B cell (primary cell): ENCODE data around the gene KIF14. TPM values are rescaled to one million over a fixed set of nuclear protein-coding genes. Genes with fewer than 3 reads are reported as not detected.

ENCODE experiments used
- ATAC-seq: fragments of 200-7000 bp; cut with Tn5 transposase; one replicate; pipeline ENCODE4 v1.10.0; 2021; ENCODE audit warnings: low read depth, mild to moderate bottlenecking, moderate number of reproducible peaks, moderate library complexity
- CTCF ChIA-PET: fragments of 350-600 bp; sonication (Branson Sonifier 250); formaldehyde crosslinking; loops from one replicate; lab custom pipeline; 2021; ENCODE audit warnings: antibody characterized with exemption, inconsistent platforms; lab: Charles Lee
- POLR2A ChIA-PET: fragments of 350-600 bp; sonication (Branson Sonifier 250); formaldehyde crosslinking; loops from one replicate; lab custom pipeline; 2021; ENCODE audit warnings: antibody characterized with exemption; lab: Charles Lee
- DNase-seq: peaks from one replicate; pipeline ENCODE4 v3.0.0; 2013
- H2AFZ ChIP-seq: 2 replicates; pipeline ENCODE4 v1.6.1; 2012; ENCODE audit warnings: mild to moderate bottlenecking, low read depth, low read length; ENCODE audit not compliant: insufficient read depth, poor library complexity, severe bottlenecking
- H3K27ac ChIP-seq, 2 donors: 1 replicate in 1 of 2; 2 replicates in 1 of 2; pipeline ENCODE4 v1.5.1; 2012 to 2013; ENCODE audit warnings: low read length in 2 of 2, mild to moderate bottlenecking in 2 of 2, moderate library complexity in 1 of 2
- H3K27me3 ChIP-seq, 4 experiments: fragments of 200-600 bp in 1 of 4; sonication (generic) in 1 of 4; replicated peaks in 1 of 4; 1 replicate in 2 of 4; 2 replicates in 2 of 4; pipeline versions ENCODE4 v1.6.1 to v1.7.0; 2013 to 2016; ENCODE audit warnings: low read length in 3 of 4, mild to moderate bottlenecking in 2 of 4, mixed read lengths in 1 of 4, moderate library complexity in 1 of 4; ENCODE audit not compliant: insufficient read depth in 4 of 4, control insufficient read depth in 3 of 4; ENCODE audit errors: control extremely low read depth in 1 of 4
- H3K36me3 ChIP-seq, 2 experiments: replicated peaks in 1 of 2; 1 replicate in 1 of 2; 2 replicates in 1 of 2; pipeline versions ENCODE4 v1.6.1 to v1.7.1; 2013; ENCODE audit warnings: low read length in 1 of 2; ENCODE audit not compliant: insufficient read depth in 2 of 2, control insufficient read depth in 1 of 2; ENCODE audit errors: control extremely low read depth in 1 of 2, extremely low read depth in 1 of 2
- H3K4me1 ChIP-seq, 2 donors: fragments of 200-600 bp in 1 of 2; sonication (generic) in 1 of 2; 1 replicate in 1 of 2; 2 replicates in 1 of 2; pipeline versions ENCODE4 v1.5.1 to v1.6.1; 2013 to 2017; ENCODE audit warnings: low read length in 2 of 2; ENCODE audit not compliant: control insufficient read depth in 2 of 2, insufficient read depth in 2 of 2
- H3K4me2 ChIP-seq: replicated peaks from 2 replicates; pipeline ENCODE3; 2012; ENCODE audit warnings: mild to moderate bottlenecking, low read depth, low read length; ENCODE audit not compliant: poor library complexity, severe bottlenecking
- H3K4me3 ChIP-seq, 5 experiments: fragments of 200-600 bp in 1 of 5; sonication (generic) in 1 of 5; 1 replicate in 3 of 5; 2 replicates in 2 of 5; pipeline versions ENCODE4 v1.5.1 to v1.7.0; 2011 to 2016; ENCODE audit warnings: low read length in 4 of 5, mild to moderate bottlenecking in 4 of 5, low read depth in 2 of 5, control low read depth in 1 of 5, moderate library complexity in 1 of 5; ENCODE audit not compliant: insufficient read depth in 1 of 5; ENCODE audit errors: control extremely low read depth in 1 of 5, extremely low read depth in 1 of 5
- H3K79me2 ChIP-seq: fragments of 200-600 bp; sonication (generic); one replicate; pipeline ENCODE4 v1.6.0; 2016; ENCODE audit warnings: low read length; ENCODE audit not compliant: control insufficient read depth, insufficient read depth
- H3K9ac ChIP-seq: fragments of 200-600 bp; sonication (generic); 2 replicates; pipeline ENCODE4 v1.6.1; 2017; ENCODE audit warnings: mild to moderate bottlenecking, low read length, moderate library complexity
- H3K9me3 ChIP-seq, 3 donors: one replicate each; pipeline versions ENCODE4 v1.6.1 to v1.7.1; 2013; ENCODE audit warnings: low read length in 2 of 3; ENCODE audit not compliant: control insufficient read depth in 2 of 3, insufficient read depth in 1 of 3; ENCODE audit errors: control extremely low read depth in 1 of 3
- H4K20me1 ChIP-seq: 2 replicates; pipeline ENCODE4 v1.6.0; 2012; ENCODE audit warnings: mild to moderate bottlenecking, low read length; ENCODE audit not compliant: insufficient read depth, control insufficient read depth, poor library complexity, severe bottlenecking
- H3K27ac Mint-ChIP-seq: one replicate; pipeline ENCODE4 v1.8.0; 2021; ENCODE audit warnings: mixed read lengths
- H3K27me3 Mint-ChIP-seq: one replicate; pipeline ENCODE4 v1.8.0; 2021; ENCODE audit warnings: mixed read lengths
- H3K4me1 Mint-ChIP-seq: one replicate; pipeline ENCODE4 v1.8.0; 2021; ENCODE audit warnings: mixed read lengths
- H3K4me3 Mint-ChIP-seq: one replicate; pipeline ENCODE4 v1.8.0; 2021; ENCODE audit warnings: mixed read lengths
- H3K9me3 Mint-ChIP-seq: one replicate; pipeline ENCODE4 v1.8.0; 2022; ENCODE audit warnings: mixed read lengths; ENCODE audit not compliant: insufficient read depth
- EZH2 ChIP-seq: IDR thresholded peaks from 2 replicates; pipeline ENCODE4 v1.6.1; 2012; ENCODE audit warnings: borderline replicate concordance, low read depth, mild to moderate bottlenecking, moderate library complexity, low read length; ENCODE audit not compliant: insufficient read depth, poor library complexity, severe bottlenecking
- WGBS: methylation state at CpG from one replicate; pipeline ENCODE4 v1.1.5; 2013; ENCODE audit warnings: missing lambda C conversion rate; ENCODE audit not compliant: insufficient coverage; 5-methylcytosine and 5-hydroxymethylcytosine counted together
- intact Hi-C: fragments of 100-400 bp; cut with micrococcal nuclease; formaldehyde crosslinking; loops from one replicate; pipeline ENCODE4 v1.10.0; 2022
- polyA plus RNA-seq: library from polyadenylated mRNA; depleted of rRNA; stranded (reverse); fragments of >200 nt; gene quantifications from 2 replicates; pipeline ENCODE4 v1.2.3, GENCODE V29; 2012
- total RNA-seq, 2 donors: library from RNA; stranded (reverse); fragments of 120-200 nt in 1 of 2; gene quantifications; 1 replicate in 1 of 2; 2 replicates in 1 of 2; pipeline versions ENCODE4 v1.2.3 to v1.2.4, GENCODE V29; 2013 to 2022
- TF ChIP-seq, protein P1 (sequence below): fragments of 200-600 bp; IDR thresholded peaks from one replicate; pipeline ENCODE4 v1.8.0; 2022; ENCODE audit warnings: antibody characterized with exemption, mild to moderate bottlenecking

KIF14 gene
- total and polyA plus RNA-seq, 2 donors (not counting 1 experiment from before 2014, with no cell fraction given), result 0.01 to 0.15 TPM

- no peaks in the 10 kb centered on the region for H4K20me1 ChIP-seq
- Mint-ChIP-seq H3K27me3 (no peaks in the 10 kb centered on the region), H3K27ac (no peak overlapping the region), H3K4me3 (no peak overlapping the region), H3K4me1 (peaks cover 2% of the 10 kb centered on the region), H3K9me3 (no peaks in the 10 kb centered on the region)
- TF ChIP-seq, protein P1, sequence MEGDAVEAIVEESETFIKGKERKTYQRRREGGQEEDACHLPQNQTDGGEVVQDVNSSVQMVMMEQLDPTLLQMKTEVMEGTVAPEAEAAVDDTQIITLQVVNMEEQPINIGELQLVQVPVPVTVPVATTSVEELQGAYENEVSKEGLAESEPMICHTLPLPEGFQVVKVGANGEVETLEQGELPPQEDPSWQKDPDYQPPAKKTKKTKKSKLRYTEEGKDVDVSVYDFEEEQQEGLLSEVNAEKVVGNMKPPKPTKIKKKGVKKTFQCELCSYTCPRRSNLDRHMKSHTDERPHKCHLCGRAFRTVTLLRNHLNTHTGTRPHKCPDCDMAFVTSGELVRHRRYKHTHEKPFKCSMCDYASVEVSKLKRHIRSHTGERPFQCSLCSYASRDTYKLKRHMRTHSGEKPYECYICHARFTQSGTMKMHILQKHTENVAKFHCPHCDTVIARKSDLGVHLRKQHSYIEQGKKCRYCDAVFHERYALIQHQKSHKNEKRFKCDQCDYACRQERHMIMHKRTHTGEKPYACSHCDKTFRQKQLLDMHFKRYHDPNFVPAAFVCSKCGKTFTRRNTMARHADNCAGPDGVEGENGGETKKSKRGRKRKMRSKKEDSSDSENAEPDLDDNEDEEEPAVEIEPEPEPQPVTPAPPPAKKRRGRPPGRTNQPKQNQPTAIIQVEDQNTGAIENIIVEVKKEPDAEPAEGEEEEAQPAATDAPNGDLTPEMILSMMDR, result no peak
- TF ChIP-seq EZH2, result no peak
- H2AFZ ChIP-seq, result no peak overlapping the region
- DNase-seq (no peak), ATAC-seq (no peak)
- ChIA-PET POLR2A (no interaction called here), CTCF (interaction anchor here (2.0 kb wide), 1 partner anchor 9 kb away, joined by 12 read pairs; no protein-coding TSS in a partner anchor)
- H3K9me3 ChIP-seq, result no peaks in the 10 kb centered on the region
- H3K36me3 ChIP-seq, result no peaks in the 10 kb centered on the region
- H3K27ac ChIP-seq, result no peak overlapping the region
- H3K4me2 ChIP-seq, result no peak overlapping the region
- no peak overlapping the region for H3K9ac ChIP-seq
- no peaks in the 10 kb centered on the region for H3K4me1 ChIP-seq
- no peak overlapping the region for H3K4me3 ChIP-seq
- intact Hi-C loops, result loop anchor here (10.0 kb wide), 2 partner anchors 284 to 494 kb away; no protein-coding TSS in a partner anchor
- no peaks in the 10 kb centered on the region for H3K79me2 ChIP-seq
- H3K27me3 ChIP-seq, result no peaks in the 10 kb centered on the region
Observed at GRCh38 chr1:200550367-200550766, 70.2 kb downstream of the KIF14 start.

GRCh38 chr1:200547386-200547785 is 73.2 kb downstream of the KIF14 start:
- Histone ChIP-seq H3K27ac (no peak overlapping the region), H2AFZ (no peak overlapping the region), H3K9ac (no peak overlapping the region), H4K20me1 (no peaks in the 10 kb centered on the region), H3K27me3 (no peaks in the 10 kb centered on the region), H3K4me1 (no peaks in the 10 kb centered on the region), H3K4me2 (no peak overlapping the region), H3K4me3 (no peak overlapping the region), H3K9me3 (no peaks in the 10 kb centered on the region), H3K79me2 (no peaks in the 10 kb centered on the region), H3K36me3 (no peaks in the 10 kb centered on the region)
- peaks cover 4% of the 10 kb centered on the region for H3K4me1 Mint-ChIP-seq
- no peaks in the 10 kb centered on the region for H3K9me3 Mint-ChIP-seq
- TF ChIP-seq, protein P1, result no peak
- TF ChIP-seq EZH2, result no peak
- intact Hi-C loops, result no loop called here
- ChIA-PET CTCF (interaction anchor here (0.8 kb wide), 1 partner anchor 9 kb away, joined by 4 read pairs; no protein-coding TSS in a partner anchor), POLR2A (no interaction called here)
- no peak overlapping the region for H3K27ac Mint-ChIP-seq
- WGBS, result 0% methylated on average over 1 of the region's 4 CpGs
- H3K27me3 Mint-ChIP-seq, result no peaks in the 10 kb centered on the region
- ATAC-seq (no peak), DNase-seq (no peak)
- H3K4me3 Mint-ChIP-seq, result no peak overlapping the region
